ENCODE data around the gene TIPARP. TPM values are rescaled to one million over a fixed set of nuclear protein-coding genes. Genes with fewer than 3 reads are reported as not detected.

The TIPARP gene
- polyA plus RNA-seq, 1 of the 3 experiments (the other 2 are of a cell fraction) = 6.2 TPM

DNA sequence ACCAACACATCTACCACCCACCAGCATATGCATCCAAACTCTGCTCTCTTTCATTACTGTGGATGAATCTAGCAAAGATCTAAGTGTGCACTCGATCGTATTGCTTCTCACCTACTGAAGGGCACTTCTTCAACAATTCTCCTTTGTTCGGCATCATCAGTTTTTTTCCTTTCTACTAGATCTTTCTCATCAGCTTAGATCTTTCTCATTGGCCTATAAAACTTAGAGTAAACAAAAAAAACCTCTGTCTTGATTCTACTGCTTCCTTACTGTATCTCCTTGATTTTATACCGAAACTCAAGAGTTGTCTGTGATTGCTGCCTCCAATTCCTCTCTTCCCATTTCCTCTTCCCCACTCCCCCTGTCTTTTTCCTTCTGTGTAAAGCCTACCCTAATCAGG lies 36.1 kb upstream of the TIPARP start:
- Histone ChIP-seq H3K9ac (no peak overlapping the region), H3K79me2 (ENCODE audit: insufficient read depth) (no peaks in the 10 kb centered on the region), H3K4me1 (ENCODE audit: control insufficient read depth in 1 of 2, insufficient read depth in 2 of 2, low read depth in 1 of 2, low read length in 1 of 2) (no peaks in the 10 kb centered on the region), H3K9me3 (no peaks in the 10 kb centered on the region), H3K9me2 (no peaks in the 10 kb centered on the region), H3K27ac (ENCODE audit: low read depth in 2 of 2, low read length in 1 of 2) (no peak overlapping the region), H3K36me3 (replicated peaks in 1 of 2; ENCODE audit: control insufficient read depth in 1 of 2, insufficient read depth in 2 of 2, low read length in 1 of 2) (no peaks in the 10 kb centered on the region), H4K20me1 (ENCODE audit: insufficient read depth) (no peaks in the 10 kb centered on the region), H3K4me2 (no peak overlapping the region), H3F3A (replicated peaks; ENCODE audit: insufficient read depth) (no peaks in the 10 kb centered on the region), H3K4me3 (ENCODE audit: low read depth in 2 of 2, low read length in 1 of 2) (no peak overlapping the region), H3K27me3 (ENCODE audit: insufficient read depth) (no peaks in the 10 kb centered on the region), H2AFZ (ENCODE audit: low read depth) (no peak overlapping the region)
- POLR2A ChIA-PET = no interaction called here
- no peak for TF ChIP-seq YY1 (IDR thresholded peaks at IDR 0.05; ENCODE audit: low read depth)
- TF ChIP-seq, protein P1, sequence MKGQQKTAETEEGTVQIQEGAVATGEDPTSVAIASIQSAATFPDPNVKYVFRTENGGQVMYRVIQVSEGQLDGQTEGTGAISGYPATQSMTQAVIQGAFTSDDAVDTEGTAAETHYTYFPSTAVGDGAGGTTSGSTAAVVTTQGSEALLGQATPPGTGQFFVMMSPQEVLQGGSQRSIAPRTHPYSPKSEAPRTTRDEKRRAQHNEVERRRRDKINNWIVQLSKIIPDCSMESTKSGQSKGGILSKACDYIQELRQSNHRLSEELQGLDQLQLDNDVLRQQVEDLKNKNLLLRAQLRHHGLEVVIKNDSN (IDR thresholded peaks at IDR 0.05; ENCODE audit: borderline replicate concordance, low read depth) = no peak
- TF ChIP-seq, protein P2, sequence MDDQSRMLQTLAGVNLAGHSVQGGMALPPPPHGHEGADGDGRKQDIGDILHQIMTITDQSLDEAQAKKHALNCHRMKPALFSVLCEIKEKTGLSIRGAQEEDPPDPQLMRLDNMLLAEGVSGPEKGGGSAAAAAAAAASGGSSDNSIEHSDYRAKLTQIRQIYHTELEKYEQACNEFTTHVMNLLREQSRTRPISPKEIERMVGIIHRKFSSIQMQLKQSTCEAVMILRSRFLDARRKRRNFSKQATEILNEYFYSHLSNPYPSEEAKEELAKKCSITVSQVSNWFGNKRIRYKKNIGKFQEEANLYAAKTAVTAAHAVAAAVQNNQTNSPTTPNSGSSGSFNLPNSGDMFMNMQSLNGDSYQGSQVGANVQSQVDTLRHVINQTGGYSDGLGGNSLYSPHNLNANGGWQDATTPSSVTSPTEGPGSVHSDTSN (IDR thresholded peaks at IDR 0.05) = no peak
- no peak for TF ChIP-seq TCF12 (IDR thresholded peaks at IDR 0.05)
- no peak for TF ChIP-seq NFIC (IDR thresholded peaks at IDR 0.05; ENCODE audit: borderline replicate concordance)
- TF ChIP-seq GABPA (IDR thresholded peaks at IDR 0.05; ENCODE audit: low read depth) = no peak
- no peak for TF ChIP-seq EZH2phosphoT487 (IDR thresholded peaks at IDR 0.05; ENCODE audit: borderline replicate concordance, low read depth)
- no peak for TF ChIP-seq MXI1 (IDR thresholded peaks at IDR 0.05; ENCODE audit: low read depth, low read length)
- CTCF ChIA-PET = no interaction called here
- DNase-seq = no peak
- WGBS (ENCODE audit: low lambda C conversion rate) = 77% methylated on average over 3 of the region's 4 CpGs

DNA sequence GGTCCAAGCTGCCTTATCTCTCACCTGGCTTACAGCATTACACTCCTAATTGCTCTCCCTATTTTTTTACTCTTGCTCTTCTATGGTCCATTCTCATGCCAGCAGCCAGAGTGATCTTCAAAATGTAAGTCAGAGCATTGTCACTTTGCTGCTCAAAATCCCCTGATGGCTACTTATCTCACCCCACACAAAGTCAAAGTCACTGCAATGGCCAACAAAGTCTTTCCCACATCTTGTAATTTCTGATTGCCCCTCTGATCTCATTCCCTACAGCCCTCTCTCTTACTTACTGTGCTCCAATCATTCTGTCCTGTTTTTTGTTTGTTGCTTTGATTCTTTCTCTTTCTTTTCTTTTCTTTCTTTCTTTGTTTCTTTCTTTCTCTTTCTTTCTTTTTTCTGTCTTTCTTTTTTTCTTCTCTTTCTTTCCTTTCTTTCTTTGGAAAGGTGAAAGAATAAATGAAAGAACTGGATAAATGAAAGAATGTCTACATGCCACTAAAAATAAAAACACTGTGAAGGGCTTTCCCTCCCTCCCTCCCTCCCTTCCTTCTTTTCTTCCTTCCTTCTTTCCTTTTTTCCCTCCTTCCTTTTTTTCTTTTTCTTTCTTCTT lies 34.9 kb upstream of the TIPARP start:
- H3K27ac ChIP-seq (ENCODE audit: low read depth in 2 of 2, low read length in 1 of 2) = no peak overlapping the region
- H3K4me2 ChIP-seq = no peak overlapping the region
- H2AFZ ChIP-seq (ENCODE audit: low read depth) = no peak overlapping the region
- H3F3A ChIP-seq (replicated peaks; ENCODE audit: insufficient read depth) = no peaks in the 10 kb centered on the region
- H4K20me1 ChIP-seq (ENCODE audit: insufficient read depth) = no peaks in the 10 kb centered on the region
- H3K27me3 ChIP-seq (ENCODE audit: insufficient read depth) = no peaks in the 10 kb centered on the region
- POLR2A ChIA-PET = no interaction called here
- no peaks in the 10 kb centered on the region for H3K36me3 ChIP-seq (replicated peaks in 1 of 2; ENCODE audit: control insufficient read depth in 1 of 2, insufficient read depth in 2 of 2, low read length in 1 of 2)
- no peak overlapping the region for H3K4me3 ChIP-seq (ENCODE audit: low read depth in 2 of 2, low read length in 1 of 2)
- H3K9ac ChIP-seq = no peak overlapping the region
- no peaks in the 10 kb centered on the region for H3K79me2 ChIP-seq (ENCODE audit: insufficient read depth)
- CTCF ChIA-PET = no interaction called here
- no peaks in the 10 kb centered on the region for H3K9me2 ChIP-seq
- DNase-seq = no peak
- no peak for TF ChIP-seq CHD2 (IDR thresholded peaks at IDR 0.05; ENCODE audit: low read length, partially characterized antibody)
- peaks cover 0 to 5% of the 10 kb centered on the region in 2 experiments; a peak in 1 of 4 replicates for H3K4me1 ChIP-seq (ENCODE audit: control insufficient read depth in 1 of 2, insufficient read depth in 2 of 2, low read depth in 1 of 2, low read length in 1 of 2)
- H3K9me3 ChIP-seq = no peaks in the 10 kb centered on the region

DNA sequence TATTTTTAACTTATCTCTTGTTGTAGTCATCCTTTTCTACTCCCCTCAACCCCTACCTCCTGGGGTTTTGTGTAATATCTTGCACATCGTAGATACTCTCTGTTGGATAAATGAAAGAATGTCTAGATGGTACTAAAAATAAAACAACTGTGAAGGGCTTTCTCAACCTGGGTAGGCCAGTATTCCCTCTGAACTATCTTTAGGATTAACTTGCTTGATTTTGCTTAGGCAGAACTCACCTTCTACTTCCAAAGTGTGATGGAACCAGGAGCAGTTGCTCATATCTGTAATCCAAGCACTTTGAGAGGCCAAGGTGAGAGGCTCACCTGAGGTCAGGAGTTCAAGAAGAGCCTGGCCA lies 32.8 kb upstream of the TIPARP start:
- no peak overlapping the region for H3K9ac ChIP-seq
- no peaks in the 10 kb centered on the region for H3K9me2 ChIP-seq
- no peaks in the 10 kb centered on the region for H3F3A ChIP-seq (replicated peaks; ENCODE audit: insufficient read depth)
- H3K27me3 ChIP-seq (ENCODE audit: insufficient read depth) = no peaks in the 10 kb centered on the region
- no peaks in the 10 kb centered on the region for H3K79me2 ChIP-seq (ENCODE audit: insufficient read depth)
- H3K9me3 ChIP-seq = no peaks in the 10 kb centered on the region
- 0% methylated on average over 1 of the region's 1 CpG for WGBS (ENCODE audit: low lambda C conversion rate)
- no peaks in the 10 kb centered on the region for H4K20me1 ChIP-seq (ENCODE audit: insufficient read depth)
- H2AFZ ChIP-seq (ENCODE audit: low read depth) = no peak overlapping the region
- no peaks in the 10 kb centered on the region for H3K36me3 ChIP-seq (replicated peaks in 1 of 2; ENCODE audit: control insufficient read depth in 1 of 2, insufficient read depth in 2 of 2, low read length in 1 of 2)
- peaks cover 0 to 7% of the 10 kb centered on the region in 2 experiments; a peak in 1 of 4 replicates for H3K4me1 ChIP-seq (ENCODE audit: control insufficient read depth in 1 of 2, insufficient read depth in 2 of 2, low read depth in 1 of 2, low read length in 1 of 2)
- ChIA-PET CTCF (no interaction called here), POLR2A (no interaction called here)
- no peak overlapping the region for H3K27ac ChIP-seq (ENCODE audit: low read depth in 2 of 2, low read length in 1 of 2)
- no peak overlapping the region for H3K4me3 ChIP-seq (ENCODE audit: low read depth in 2 of 2, low read length in 1 of 2)
- H3K4me2 ChIP-seq = no peak overlapping the region
- no peak for DNase-seq
- no peak for TF ChIP-seq SMC3 (IDR thresholded peaks at IDR 0.05; ENCODE audit: low read depth, low read length)

Measured in SK-N-SH (cell line).